Stimulated activated CD8-positive, alpha-beta memory T cell treated with anti-CD3 and anti-CD28 coated beads, Interleukin-2, amount 100 ng/mL, for 48 hours (primary cell): ENCODE data around the gene USP24.

Source experiments
- DNase-seq, 2 donors: peaks; one replicate each; pipeline ENCODE4 v3.0.0-alpha.2; 2020; ENCODE audit warnings: low read depth in 2 of 2

USP24 gene

DNA sequence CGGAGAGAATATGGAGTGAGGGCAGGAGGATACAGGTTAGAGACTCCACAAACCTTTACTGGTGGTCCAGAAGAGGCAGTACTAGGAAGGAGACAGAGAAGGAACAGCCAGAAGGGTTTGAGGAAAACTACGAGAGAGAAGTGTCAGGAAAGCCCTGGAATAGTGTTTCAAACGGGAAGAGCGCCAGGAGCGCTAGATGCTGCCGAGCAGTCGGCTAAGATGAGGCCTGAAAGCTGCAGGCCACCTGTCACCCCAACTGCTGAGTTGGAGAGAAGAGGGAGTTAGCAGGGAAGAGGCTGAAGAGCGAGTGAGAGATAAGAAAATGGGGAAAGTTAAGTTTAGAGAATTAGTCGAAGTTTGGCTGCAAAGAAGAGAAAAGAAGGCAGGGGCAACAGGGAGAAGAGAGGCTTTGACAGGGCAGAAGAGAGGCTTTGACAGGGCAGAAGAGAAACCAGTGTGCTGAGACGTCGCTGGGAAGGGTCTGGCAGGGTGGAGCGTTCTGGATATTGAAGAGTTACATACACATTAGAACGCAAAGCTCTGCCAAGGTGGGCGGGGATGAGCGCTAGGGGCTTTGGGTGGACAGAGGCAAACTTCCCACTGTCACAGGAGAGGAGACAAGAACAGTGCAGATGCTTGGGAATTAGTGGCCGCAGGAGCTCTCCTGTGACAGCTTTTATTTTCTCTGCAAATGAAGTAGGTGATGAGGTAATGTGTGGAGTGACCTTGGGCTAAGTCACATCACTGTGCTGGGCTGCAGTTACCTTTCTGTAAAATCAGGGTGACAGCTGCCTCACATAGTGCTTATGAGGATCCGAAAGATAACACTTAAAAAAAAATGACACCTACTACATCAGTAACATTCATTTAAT lies 144.6 kb downstream of the USP24 start:
- DNase-seq, result no peak

DNA sequence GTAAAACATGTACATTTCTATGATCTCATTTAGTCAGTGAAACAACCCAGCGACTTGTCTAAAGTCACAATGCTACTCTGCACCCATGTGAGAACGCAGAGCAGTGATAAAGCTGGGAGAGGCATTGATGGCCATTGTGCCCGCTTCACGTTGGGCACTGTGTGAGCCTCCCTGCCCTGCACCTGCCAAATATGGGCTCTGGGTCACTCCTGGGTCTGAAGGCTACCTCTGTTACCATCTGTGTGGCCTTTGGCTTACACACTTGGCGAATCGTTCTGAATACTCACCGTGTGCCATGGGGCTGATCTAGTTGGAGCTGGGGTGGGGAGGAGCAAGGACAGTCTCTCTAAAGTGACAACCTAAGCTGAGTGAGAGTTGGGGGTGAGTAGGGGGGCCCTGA lies 145.9 kb downstream of the USP24 start:
- no peak for DNase-seq

DNA sequence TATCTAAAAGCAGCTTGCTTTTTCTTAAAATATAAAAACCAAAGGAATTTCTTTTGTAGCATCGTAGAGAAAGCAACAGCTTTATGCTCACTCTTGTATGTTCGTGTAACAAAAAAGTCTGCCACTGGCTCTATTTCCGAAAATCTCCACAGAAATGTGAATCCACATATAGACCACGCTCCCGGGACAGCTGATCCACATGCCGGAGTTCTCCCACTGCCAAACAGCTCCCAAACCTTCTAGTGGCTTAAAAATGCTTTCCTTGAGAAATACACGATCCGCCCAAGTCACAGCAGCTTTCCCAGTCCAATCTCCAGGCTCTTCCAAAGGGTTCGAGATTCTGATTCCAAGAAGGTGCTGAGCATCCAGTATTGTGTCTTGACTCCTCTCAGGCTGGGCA lies 146.5 kb downstream of the USP24 start:
- no peak for DNase-seq

DNA sequence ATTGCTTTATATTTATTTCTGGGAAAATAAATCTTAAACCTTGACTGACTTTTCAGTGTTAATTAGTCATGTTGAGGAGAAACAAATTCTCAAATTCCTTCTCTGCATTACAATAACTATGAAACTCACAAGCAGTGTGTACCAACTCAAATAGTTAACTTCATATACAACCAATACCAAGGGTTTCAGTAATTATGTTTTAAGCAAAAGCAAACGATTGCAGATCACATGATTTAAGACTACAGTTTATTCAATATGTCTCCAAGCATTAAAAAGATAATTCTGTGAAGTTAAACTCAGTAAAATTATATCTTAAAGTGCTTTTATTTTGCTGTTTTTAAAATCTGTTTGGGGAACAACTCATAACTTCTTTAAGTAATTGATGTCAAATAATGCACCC lies 147.2 kb downstream of the USP24 start:
- no peak for DNase-seq

DNA sequence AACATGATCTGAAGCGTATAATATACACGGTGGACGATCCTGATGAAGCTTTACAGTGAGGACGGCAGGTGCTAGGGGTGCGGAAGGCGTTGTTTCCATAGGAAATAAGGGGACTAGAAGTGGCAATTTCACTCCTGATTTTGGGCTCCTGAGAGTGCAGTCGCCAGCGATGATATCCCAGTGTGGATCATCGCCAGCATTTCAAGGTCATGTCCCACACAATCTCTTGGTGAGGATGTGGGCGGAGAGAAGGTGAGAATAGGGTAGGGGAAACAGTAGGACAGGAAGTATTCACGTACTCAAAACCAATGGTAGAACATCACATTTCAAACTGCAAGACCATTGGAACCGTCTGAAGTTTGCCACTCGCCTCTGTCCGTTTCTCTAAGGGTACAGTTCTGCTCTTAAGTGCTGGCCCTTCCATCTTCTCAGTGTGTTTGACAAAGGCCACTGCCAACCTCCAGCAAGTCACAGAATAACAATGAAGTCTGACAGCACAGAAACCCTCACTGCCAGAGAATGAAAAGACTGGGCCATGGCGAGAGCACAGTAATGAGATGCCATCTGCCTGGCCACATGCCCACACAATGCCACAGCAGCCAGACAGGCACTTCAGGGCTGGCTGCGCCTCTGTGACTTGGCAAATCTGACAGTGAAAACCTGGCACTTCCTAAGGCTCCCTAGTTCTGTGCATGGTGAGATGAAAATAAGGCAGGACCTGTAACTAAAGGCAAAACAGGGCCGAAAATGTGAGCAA lies 148.0 kb downstream of the USP24 start:
- no peak for DNase-seq

DNA sequence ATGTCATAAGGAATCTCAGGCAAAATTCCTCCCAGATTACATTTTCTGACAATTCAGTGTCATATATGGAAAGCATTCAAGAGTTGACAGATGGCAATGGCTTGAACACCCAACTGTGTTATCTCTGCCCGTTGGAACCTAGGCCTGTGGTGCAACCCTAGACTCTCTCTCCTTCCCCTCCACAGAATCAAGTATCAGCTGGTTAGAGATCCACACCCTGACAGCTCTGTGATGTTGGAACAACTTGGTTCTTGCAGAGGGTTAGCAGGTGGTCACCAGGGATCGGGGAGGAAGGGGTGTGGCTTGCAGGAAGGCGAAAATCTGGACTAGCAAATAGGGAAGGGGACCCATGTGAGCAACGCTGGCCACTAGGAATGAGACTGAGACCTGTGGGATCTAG lies 149.5 kb downstream of the USP24 start:
- DNase-seq, result no peak

DNA sequence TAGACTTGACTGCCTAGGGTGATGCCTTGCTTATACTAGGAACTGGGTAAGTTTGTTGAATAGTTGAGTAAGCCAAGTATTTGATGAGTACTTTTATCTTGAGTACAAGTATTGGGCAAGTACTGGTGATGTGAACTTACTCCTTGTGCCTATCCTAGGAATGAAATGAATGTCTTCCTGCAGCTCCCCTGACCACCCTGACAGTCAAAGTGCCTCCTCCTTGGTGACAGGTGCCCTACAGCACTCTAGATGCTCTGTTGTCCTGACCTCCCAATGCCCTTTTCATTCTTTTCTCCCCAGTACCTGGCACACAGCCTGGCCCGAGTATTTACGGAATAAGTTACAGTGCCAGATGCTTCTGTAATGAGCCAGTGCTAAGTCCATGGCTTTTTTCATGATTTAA lies 150.3 kb downstream of the USP24 start:
- no peak for DNase-seq

DNA sequence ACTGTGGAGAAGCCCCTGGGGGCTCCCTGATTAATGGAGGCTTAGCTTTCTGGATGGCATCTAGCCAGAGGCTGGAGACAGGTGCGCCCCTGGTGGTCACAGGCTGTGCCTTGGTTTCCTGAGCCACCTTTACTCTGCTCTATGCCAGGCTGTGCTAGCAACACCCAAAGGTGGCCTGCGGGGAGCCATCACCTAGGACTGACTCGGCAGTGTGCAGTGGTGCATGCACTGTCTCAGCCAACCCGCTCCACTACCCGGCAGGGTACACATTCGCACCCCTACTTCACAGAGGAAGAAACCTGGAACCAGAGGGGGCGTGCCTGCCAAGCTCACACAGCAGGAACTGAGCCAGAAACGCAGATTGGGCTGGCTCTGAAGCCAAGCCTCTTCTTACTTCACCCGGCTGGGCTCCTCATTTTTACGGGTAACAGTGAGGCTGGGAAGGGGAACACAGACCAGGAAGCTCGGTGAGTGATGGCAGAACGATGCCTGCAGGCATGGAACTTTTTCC lies 151.0 kb downstream of the USP24 start:
- no peak for DNase-seq

DNA sequence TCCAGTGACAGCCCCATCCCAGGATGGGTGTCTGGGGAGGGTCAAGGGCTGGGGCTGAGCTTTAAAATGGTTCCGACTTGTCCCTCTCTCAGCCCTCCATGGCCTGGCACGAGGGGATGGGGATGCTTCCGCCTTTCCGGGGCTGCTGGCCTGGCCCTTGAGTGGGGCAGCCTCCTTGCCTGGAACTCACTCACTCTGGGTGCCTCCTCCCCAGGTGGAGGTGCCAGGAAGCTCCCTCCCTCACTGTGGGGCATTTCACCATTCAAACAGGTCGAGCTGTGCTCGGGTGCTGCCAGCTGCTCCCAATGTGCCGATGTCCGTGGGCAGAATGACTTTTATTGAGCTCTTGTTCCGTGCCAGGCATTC lies 151.6 kb downstream of the USP24 start:
- no peak for DNase-seq

DNA sequence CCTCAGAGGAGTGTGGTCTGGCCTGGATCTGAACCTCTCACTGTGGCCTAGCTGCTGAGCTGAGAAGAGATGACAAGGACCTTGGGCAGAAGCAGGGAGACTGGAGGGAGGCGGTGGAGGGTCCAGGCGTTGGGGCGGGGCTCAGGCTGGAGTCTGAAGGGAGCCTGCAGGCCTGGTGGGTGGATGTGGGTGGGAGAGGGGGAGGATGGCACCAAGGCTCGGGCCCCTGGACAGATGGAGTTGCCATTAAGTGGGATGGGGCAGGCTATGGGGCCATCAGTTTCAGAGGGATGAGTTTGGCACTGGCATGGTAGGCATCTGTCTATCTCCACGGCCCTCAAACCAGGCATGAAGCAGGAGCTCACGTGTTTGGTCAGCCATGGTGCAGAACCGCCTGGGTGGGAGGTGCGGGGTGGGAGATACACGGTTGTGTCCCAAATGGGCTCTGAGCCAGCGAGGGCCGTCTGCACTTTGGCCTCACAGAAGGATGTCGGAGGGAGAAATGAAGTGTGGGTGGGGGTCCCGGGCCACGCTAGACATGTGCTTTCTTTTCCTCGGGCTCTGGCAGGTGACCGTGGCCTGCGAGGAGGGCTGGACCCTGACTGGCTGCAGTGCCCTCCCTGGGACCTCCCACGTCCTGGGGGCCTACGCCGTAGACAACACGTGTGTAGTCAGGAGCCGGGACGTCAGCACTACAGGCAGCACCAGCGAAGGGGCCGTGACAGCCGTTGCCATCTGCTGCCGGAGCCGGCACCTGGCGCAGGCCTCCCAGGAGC lies 152.2 kb downstream of the USP24 start:
- no peak for DNase-seq

DNA sequence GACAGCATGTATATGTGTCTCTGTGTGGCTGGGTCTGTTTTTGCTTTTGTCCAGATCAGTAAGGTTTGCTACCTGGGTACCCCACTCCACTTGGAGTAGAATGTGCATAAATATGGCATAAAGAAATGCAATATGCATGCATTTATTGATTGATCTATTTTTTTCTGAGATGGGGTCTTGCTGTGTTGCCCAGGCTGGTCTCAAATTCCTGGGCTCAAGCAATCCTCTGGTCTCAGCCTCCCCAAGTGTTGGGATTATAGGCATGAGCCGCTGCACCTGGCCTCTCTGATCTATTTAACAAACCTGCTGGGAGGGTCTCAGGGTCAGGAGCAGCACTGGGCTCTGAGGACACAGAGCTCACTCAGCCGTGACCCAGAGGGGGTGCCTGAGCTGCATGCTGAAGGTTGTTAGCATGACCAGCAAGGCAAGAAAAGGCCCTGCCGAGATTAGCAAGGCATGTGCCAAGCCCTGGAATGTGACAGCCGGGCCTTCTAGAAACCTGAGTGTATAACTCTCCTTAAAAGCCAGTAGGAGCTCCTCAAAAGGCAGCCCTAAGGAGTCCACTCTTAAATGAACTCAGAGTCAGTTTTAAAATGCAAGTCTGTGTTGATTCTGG lies 153.3 kb downstream of the USP24 start:
- DNase-seq, result no peak

DNA sequence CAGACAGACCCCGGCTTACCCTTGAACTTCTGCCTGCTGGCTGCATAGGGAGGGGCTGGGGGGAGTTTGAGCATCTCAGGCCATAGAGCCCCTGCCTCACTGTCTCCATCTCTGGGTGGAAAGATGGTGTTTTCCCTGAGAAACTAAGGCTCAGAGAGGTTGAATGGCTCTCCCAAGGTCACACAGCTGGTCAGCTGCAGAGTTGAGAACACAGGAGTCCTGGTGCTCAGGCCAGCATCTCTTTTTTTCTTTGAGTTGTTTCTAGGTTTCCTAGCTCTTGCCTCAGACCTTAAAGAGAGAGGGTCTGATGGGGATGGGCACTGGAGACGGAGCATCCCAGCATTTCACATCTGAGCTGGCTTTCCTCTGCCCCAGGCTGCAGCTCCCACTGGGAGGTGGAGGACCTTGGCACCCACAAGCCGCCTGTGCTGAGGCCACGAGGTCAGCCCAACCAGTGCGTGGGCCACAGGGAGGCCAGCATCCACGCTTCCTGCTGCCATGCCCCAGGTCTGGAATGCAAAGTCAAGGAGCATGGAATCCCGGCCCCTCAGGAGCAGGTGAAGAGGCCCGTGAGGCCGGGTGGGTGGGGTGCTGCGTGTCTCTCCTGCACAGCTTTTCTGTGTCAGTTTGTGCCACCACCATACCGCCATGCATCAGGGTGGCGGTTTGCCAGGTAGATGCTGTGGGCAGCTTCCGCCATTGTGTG lies 154.0 kb downstream of the USP24 start:
- no peak for DNase-seq

DNA sequence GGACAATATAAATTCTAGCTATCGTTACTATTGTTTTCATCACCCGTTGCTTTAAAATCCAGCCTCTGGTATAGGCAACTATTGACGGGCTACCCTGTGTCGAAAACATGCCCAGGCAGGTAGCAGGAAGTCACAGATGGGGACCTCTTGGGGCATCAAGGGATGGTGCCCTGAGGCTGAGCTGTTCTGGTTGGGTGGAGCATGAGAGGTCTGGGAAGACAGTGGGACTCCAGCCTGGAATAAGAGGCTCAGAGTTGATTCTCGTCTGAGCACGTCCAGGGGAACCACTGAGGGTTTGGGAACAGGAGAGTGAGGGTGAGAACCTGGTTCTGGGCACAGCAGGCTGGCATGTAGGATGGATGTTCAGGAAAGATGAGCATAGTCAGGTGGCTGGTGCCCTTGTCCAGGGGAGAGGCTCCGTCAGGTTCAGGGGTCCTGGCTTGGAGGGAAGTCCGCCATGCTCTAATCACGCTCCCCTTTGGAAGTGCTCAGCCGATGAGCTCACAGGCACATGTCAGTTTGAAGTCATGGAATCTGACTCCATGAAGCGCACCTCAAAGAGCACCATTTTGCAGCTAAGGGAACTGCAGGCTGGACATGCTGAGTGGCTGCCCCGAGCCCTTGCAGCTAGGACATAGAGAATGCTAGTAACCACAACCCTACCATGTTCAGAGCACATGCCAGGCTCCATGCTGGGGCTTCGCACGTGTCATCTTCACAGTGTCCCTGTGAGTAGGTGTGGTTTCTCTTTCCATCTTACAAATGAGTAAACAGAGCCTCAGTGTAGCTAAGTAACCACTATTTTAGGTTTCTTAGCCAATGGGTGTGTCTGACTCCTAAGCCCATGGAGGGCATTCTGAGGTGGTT lies 154.8 kb downstream of the USP24 start:
- no peak for DNase-seq

DNA sequence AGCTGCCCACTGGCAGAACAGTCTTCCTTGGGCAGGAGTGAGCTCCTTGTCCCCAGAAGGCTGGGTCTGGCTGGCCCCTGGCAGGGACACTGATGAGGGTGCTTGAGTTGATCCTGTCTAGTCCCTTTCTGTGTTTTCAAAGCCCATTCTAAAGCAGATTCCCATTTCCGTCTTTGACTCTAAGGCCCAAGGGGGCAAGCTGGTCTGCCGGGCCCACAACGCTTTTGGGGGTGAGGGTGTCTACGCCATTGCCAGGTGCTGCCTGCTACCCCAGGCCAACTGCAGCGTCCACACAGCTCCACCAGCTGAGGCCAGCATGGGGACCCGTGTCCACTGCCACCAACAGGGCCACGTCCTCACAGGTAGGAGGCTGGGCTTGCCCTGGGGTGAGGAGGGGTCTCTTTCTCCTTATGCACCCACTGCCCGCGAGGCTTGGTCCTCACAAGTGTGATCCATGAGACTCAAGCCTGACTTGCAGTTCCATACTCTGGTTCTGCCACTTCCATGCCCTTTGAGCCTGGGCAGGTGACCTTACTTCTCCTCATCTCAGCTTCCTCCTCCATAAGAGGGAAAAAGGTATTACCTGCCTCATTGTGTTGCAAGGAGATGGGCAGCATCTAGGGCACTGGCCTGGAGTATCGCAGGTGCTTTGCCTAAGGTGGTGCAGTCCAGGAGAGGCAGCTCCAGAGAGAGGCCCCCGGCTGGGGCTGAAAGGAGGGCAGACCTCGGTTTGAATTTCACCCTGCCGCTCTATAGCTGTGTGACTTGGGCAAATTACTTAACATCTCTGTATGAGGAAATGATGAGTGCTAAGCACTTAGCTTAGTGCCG lies 155.6 kb downstream of the USP24 start:
- DNase-seq, result no peak

DNA sequence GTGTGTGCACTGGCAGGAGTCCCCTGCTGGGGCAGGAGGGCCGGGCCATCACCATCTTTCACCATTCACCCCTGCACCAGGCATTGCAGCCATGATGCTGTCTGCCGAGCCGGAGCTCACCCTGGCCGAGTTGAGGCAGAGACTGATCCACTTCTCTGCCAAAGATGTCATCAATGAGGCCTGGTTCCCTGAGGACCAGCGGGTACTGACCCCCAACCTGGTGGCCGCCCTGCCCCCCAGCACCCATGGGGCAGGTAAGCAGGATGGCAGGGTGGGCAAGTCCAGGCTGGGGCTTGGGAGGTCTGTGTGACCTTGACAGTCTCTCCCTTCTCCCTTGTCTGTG lies 157.2 kb downstream of the USP24 start:
- DNase-seq, result no peak

DNA sequence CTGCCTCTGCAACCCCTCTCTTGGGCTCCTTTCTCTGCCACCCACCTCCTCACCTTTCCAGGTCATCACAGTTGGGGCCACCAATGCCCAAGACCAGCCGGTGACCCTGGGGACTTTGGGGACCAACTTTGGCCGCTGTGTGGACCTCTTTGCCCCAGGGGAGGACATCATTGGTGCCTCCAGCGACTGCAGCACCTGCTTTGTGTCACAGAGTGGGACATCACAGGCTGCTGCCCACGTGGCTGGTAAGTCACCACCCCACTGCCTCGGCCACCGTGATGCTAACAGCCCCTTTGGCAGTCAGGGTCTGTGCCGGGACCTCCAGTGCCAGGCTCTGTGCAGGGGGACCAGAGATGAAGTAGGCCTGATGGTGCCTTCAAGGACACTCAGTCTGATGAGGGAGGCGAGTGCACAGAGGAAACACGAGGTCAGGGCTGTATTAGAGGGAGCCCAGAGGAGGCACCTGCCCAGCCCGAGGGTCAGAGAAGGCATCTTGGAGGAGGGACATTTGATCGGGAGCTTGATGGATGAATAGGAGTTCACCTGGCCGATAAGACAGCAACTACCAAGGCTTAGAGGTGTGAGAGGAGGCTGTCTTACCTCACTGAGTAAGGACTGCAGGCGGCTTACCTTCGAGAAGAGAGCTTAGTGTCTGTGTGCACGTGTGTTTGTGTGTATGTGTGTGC lies 157.8 kb downstream of the USP24 start:
- DNase-seq, result no peak

DNA sequence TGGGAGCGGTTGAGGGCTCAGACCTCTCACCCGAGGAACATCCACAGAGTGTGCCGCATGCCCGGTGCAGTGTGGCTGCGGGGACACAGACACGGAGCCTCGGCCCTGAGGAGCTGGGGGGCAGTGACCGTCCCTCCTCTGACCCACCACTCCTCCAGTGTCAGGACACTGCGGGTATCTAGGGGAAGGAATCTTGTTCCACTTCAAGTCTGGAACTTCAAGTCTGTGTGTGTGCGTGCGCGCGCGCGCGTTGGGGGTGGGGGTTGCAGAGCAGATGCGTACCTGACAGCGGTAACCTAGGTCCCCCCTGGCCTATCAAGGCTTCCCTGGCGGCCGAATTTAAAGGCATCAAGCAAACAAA lies 158.6 kb downstream of the USP24 start:
- no peak for DNase-seq

DNA sequence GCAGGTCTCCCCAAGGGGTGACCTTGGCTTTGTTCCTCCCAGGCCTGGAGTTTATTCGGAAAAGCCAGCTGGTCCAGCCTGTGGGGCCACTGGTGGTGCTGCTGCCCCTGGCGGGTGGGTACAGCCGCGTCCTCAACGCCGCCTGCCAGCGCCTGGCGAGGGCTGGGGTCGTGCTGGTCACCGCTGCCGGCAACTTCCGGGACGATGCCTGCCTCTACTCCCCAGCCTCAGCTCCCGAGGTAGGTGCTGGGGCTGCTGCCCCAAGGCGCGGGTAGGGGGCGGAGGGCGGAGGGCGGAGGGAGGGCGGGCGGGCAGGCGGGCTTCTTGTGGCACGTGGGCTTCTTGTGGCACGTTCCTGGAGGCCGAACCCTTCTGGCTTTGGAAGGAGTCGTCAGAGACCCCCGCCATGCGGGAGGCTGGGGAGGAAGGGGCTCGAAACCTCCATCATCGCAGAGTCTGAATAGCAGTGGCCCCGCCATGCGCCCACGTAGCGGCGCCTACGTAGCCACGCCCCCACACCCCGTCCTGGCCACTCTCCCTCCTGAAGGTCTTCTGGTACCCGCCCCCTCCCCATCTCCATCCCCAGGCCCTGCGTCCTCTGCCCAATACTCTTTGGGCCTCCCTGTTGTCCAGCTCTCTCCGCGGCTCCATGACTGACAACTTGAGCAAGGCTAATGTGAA lies 159.1 kb downstream of the USP24 start:
- no peak for DNase-seq
